GM12864 (cell line): ENCODE data around the gene IKBKG.

Source experiments
- DNase-seq: peaks from one replicate; pipeline ENCODE4 v3.0.0-alpha.2; 2011; ENCODE audit warnings: low read depth
- H3K4me3 ChIP-seq: 2 replicates; pipeline ENCODE4 v1.5.1; 2011; ENCODE audit warnings: mild to moderate bottlenecking, low read depth, low read length, control low read depth
- TF ChIP-seq, protein P1 (sequence below): IDR thresholded peaks from 2 replicates; pipeline ENCODE4 v1.5.1; 2011; ENCODE audit warnings: low read depth, mild to moderate bottlenecking, moderate library complexity, low read length, control low read depth, inconsistent platforms; ENCODE audit errors: missing control alignments

IKBKG gene

DNA sequence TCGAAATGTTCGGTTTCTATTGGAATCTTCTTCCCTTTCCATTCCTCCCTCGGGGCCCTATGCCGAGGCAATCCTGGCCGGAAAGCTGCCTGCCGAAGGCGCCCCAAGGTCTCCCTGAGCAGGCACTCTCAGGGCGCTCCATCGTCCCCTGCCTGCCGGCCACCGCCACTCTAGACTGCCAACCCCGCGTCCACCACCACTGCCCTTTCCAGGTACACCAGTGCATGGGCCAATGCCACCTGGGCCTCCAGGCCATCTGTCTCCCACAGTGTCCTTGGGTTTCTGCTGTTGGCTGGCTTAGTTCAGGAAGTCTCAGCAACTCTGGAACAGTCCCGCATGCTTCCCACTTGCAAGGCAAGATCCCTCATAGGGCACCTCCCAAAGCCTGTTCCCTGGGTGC, 52.1 kb downstream of the IKBKG start:
- TF ChIP-seq, protein P1, sequence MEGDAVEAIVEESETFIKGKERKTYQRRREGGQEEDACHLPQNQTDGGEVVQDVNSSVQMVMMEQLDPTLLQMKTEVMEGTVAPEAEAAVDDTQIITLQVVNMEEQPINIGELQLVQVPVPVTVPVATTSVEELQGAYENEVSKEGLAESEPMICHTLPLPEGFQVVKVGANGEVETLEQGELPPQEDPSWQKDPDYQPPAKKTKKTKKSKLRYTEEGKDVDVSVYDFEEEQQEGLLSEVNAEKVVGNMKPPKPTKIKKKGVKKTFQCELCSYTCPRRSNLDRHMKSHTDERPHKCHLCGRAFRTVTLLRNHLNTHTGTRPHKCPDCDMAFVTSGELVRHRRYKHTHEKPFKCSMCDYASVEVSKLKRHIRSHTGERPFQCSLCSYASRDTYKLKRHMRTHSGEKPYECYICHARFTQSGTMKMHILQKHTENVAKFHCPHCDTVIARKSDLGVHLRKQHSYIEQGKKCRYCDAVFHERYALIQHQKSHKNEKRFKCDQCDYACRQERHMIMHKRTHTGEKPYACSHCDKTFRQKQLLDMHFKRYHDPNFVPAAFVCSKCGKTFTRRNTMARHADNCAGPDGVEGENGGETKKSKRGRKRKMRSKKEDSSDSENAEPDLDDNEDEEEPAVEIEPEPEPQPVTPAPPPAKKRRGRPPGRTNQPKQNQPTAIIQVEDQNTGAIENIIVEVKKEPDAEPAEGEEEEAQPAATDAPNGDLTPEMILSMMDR, result no peak
- no peak overlapping the region for H3K4me3 ChIP-seq
- DNase-seq, result no peak

DNA sequence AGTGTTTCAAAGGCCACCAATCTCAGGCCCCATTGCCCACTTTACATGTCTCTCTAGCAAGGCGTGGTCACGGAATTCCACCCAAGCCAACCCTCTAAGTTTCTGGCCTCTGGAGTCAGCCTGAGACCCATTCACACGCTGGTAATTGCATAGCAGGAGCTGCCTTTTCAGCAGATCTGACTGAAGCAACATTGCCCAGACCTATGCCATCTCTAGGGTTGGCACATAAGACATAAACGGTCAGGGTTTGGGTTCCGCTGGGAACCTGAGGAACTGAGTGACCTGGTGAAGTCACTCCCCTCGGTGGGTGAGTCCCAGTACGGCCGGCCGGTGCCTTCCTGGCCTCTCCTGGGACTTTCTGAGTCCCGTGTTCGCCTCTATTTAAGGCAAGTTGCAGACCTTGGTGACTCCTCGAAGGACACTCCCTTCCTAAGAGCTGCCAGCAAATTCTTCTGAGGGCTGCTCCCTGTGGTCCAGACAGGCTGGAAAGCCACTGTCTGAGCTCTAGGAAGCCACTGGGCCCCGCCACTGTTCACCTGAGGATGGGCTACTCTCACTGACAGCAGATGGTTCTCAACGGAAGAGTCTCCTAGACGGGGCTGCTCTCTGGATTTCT, 53.4 kb downstream of the IKBKG start:
- no peak for DNase-seq
- H3K4me3 ChIP-seq, result no peak overlapping the region
- TF ChIP-seq, protein P1, result no peak

DNA sequence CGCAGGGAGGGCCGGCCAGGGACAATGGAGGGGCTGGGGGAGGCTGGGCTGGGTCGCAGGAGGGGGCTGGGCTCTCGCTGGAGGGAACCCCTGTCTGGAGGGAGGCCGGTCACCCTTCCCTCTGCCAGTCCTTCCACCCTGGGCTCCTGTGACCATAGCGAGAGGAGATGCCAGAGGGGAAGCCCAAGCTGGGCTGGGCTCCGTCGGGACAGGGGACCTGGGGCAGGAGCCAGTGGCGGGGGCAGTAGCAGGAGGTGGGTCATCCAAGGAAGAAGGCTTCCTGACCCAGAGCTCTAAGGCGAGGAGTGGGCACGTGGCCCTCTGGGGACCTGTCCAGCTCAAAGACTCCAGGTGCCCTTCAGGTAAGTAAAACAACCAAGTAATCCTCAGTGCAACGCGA, 54.8 kb downstream of the IKBKG start:
- no peak overlapping the region for H3K4me3 ChIP-seq
- TF ChIP-seq, protein P1, result no peak
- no peak for DNase-seq

DNA sequence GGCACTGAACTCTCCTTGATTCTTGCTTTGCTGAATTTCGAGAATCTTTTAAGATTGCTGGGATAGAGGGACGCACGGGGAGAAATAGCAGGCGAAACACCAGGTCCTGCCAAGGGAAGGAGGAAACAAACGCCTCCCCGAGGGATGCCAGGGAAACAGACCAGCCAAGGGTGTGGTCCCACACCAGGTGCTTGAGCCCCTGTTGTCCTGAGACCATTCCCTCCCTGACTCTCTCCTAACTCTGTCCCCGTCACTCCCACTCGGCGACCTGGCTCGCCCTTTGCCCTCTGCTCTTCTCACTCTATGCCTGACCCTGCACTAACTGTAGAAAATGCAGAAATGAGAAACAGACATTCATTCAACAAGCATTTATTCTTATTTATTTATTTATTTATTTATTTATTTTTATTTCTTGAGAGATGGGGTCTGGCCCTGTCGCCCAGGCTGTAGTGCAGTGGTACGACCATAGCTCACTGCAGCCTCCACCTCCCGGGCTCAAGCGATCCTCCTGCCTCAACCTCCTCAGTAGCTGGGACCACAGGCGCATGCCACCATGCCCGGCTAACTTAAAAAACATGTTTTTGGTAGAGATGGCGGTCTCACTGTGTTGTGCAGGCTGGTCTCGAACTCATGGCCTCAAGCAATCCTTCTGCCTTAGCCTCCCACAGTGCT, 55.5 kb downstream of the IKBKG start:
- DNase-seq, result no peak
- TF ChIP-seq, protein P1, result no peak
- H3K4me3 ChIP-seq, result no peak overlapping the region

DNA sequence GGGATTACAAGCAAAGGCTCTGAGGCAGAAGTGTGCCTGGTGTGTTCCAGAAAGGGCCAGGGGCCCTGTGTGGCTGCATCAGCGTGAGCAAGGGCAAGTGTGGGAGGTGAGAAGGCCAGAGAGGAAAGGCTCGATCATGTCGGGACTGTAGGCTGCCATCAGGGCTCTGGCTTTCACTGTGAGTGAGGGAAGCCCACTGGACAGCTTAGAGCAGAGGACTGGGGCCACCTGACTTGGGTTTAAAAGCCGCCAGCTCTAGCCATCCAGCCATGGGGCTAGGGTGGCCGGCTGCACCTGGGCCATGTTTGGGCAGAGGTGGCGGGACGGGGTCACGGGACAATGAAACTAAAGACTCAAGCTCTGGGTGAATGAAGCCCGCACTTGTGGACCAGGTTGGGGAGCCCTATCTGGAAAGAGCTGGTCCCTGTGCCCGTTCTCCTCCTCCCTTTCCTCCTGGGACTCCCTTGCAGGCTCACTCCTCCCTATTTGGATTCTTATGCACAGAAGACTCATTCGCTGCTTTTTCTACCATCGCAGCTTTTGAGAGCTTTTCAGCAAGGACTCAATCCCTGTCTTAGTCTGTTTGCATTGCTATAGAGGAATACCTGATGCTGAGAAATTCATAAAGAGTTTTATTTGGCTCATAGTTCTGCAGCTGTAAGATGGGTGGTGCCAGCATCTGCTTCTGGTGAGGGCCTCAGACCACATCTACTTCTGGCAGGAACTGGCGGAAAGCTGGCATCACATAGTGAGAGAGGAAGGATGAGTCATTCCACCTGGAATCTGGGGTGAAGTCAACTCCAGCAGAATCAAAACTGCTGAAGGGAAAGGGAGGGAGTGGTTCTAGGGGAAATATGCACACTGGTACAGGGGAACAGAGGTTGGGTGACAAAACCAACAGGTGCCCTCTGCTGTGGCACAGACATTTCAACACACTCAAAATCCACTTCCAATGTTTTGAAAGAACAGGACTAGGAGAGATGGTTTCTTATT, 56.3 kb downstream of the IKBKG start:
- no peak for DNase-seq
- TF ChIP-seq, protein P1, result no peak
- H3K4me3 ChIP-seq, result no peak overlapping the region

DNA sequence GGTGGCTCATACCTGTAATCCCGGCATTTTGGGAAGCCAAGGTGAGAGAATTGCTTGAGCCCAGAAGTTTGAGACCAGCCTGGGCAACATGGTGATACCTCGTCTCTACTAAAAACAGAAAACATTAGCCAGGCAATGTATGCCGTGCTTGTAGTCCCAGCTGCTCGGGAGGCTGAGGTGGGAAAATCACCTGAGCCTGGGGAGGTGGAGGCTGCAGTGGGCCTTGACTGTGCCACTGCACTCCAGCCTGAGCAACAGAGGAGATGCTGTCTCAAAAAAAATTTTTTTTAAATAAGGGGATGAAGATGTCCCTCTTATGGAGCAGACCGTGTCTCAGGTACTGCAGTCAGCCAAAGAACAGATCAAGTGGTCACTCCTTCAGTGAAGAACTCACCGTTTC, 58.1 kb downstream of the IKBKG start:
- H3K4me3 ChIP-seq, result no peak overlapping the region
- TF ChIP-seq, protein P1, result no peak

More for the DNA sequence above, 58.1 kb downstream of the IKBKG start:
- DNase-seq, result no peak
